ENCODE measurements around the gene SLC26A2.
"Not testable (repeated sequence)": the region's sequence is repeated elsewhere in the genome, so short reads cannot be mapped to it uniquely, and the experiment has no call there.

The SLC26A2 gene

GRCh38 chr5:150007050-150007449 is 46.5 kb downstream of the SLC26A2 start:
- no peak for DNase-seq

GRCh38 chr5:150009671-150010387 is 49.3 kb downstream of the SLC26A2 start:
- DNase-seq, result no peak

DNA sequence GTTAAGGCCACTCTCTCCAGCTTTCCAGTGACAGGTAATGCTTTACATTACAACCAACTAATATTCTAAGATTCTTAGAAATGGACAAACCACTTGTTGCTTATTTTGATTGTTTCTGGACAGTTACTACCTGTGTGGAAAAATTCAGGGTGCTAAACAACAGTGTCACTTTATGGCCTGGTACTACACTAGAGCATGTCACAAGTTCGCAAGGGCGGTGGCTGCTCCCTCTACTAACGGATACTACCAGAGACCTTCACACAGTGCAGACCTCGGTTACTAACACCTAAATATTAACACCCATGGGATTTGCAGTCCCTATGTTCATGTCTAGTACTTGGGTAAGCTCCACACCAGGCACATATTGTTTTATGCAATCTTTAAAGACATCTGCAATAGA is 53.4 kb downstream of the SLC26A2 start:
- no peak for DNase-seq

GRCh38 chr5:150014456-150014855 is 53.9 kb downstream of the SLC26A2 start:
- no peak for DNase-seq

- DNase-seq, result no peak
Observed at GRCh38 chr5:150015415-150015814, 54.9 kb downstream of the SLC26A2 start.

DNA sequence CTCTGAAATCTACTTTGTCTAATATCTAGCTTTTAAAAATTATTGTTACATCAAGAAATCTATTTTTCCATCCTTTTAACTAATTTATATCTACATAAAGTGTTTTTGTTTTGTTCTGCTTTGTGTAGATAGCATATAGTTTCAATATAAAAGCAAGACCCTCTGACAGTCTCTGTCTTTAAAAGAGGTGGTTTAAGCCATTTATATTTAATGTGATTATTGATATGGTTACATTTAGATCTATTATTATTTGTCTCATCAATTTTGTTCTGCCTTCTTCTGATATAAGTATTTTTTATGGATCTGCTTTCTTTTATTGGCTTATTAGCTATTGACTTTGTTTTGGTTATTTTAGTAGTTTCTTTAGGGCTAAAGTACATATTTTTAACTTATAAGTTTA is 56.0 kb downstream of the SLC26A2 start:
- DNase-seq, result no peak

GRCh38 chr5:150017226-150018005 is 56.9 kb downstream of the SLC26A2 start:
- DNase-seq, result peak; percentile 90

- DNase-seq, result no peak
Observed at GRCh38 chr5:150020249-150020648, 59.7 kb downstream of the SLC26A2 start.

DNA sequence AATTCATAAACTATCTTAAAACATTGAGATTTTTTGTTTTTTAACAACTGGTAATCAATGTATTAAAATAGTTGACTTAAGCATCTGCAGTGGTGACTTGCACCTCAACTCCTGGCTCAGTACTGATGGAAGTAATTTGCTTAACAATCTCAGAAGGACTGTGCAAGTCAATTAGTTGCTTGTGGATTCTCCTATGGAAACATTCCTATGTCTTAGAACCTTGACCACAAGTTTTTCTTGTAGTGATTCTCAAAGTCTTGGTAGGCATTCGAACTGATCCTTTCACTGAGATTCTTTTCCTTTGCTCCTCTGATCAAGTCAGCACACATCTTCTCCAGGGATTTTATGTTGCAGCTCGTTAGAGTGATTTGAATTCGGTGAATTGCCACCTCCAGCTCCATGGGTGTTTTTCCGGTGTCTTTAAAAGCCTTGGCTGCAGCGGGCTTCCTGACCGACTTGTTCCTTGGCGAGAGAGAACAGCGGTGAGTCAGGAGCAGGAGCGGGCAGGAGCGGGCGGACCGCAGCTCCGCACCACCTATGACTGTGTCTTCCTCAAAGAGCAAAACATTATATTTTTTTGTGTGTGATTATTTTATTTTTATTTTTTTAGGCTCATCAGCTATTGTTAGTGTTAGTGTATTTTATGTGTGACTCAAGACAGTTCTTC is 61.1 kb downstream of the SLC26A2 start:
- DNase-seq, result no peak

- peak; percentile 85 for DNase-seq
Observed at GRCh38 chr5:150022158-150022531, 61.6 kb downstream of the SLC26A2 start.

- no peak for DNase-seq
Observed at GRCh38 chr5:150022681-150023080, 62.1 kb downstream of the SLC26A2 start.

GRCh38 chr5:150023136-150023535 is 62.6 kb downstream of the SLC26A2 start:
- no peak for DNase-seq

DNA sequence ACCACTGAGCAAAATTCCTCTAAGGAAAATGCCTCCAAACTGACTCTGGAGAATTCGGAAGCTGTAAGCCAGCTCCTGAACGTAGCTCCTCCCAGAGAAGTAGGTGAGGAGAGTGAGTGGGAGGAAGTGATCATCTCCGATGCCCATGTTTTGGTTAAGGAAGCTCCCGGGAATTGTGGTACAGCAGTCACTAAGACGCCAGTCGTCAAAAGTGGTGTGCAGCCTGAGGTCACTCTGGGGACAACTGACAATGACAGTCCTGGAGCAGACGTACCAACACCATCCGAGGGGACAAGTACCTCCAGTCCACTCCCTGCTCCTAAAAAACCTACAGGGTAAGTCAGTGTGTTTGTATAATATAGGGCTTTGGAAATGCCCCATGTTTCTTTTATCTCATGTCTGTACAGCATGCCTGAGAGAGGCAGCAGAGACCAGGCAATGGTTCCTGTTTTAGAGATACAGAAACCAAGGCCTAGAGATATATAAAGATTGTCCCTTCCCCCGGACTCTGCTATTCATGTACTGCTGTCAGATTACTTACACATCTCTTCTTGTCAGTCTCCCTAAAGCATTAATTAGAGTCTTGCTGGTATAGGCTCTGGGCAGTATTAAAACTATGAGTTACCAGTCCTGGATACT is 63.9 kb downstream of the SLC26A2 start:
- no peak for DNase-seq

GRCh38 chr5:150026682-150027172 is 66.2 kb downstream of the SLC26A2 start:
- DNase-seq, result no peak

GRCh38 chr5:150028047-150028446 is 67.5 kb downstream of the SLC26A2 start:
- not testable (repeated sequence) for DNase-seq

DNA sequence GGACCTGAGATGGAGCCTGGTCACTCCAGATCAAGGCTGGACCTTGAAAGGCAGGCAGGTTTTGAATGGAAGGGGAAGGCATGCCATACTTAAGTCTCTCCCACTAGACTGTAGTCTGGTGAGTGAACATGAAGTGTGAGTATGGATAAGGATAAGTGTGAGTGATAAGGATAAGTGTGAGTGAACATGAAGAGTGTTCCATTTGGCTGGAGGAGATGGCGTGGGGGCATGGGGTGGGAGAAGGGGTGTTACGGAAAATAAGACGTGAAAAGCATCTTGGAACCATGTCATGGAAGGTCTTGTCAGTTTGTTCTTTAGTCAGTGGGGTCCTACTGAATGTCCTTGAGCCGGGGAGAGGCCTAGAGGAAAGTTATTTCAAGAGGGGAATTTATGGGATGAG is 72.8 kb downstream of the SLC26A2 start:
- no peak for DNase-seq

DNA sequence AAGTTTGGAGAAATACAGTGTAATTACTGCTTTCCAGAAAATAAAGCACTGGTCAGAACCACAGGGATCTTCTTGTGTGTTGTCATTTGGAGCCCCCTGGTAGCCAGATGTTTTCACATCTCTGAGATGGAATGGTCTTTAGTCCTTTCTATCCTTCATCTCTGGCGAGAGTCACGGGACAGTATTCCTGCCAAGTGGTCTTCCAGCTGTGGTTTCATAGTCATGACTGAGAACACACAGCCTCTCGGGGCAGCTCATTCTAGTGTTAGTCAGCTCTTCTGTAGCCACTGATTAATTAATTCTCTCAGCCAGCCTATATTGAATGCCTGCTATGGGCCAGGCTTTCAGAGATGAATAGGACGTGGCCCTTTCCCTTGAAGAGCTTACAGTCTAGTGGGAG is 74.1 kb downstream of the SLC26A2 start:
- DNase-seq, result peak; percentile 90

- no peak for DNase-seq
Observed at GRCh38 chr5:150035139-150035895, 74.8 kb downstream of the SLC26A2 start.

GRCh38 chr5:150036513-150036912 is 76.0 kb downstream of the SLC26A2 start:
- peak; percentile 99 for DNase-seq
